ENCODE data around the gene ABL1.
"Not testable (repeated sequence)": the region's sequence is repeated elsewhere in the genome, so short reads cannot be mapped to it uniquely, and the experiment has no call there.

Gene ABL1

DNA sequence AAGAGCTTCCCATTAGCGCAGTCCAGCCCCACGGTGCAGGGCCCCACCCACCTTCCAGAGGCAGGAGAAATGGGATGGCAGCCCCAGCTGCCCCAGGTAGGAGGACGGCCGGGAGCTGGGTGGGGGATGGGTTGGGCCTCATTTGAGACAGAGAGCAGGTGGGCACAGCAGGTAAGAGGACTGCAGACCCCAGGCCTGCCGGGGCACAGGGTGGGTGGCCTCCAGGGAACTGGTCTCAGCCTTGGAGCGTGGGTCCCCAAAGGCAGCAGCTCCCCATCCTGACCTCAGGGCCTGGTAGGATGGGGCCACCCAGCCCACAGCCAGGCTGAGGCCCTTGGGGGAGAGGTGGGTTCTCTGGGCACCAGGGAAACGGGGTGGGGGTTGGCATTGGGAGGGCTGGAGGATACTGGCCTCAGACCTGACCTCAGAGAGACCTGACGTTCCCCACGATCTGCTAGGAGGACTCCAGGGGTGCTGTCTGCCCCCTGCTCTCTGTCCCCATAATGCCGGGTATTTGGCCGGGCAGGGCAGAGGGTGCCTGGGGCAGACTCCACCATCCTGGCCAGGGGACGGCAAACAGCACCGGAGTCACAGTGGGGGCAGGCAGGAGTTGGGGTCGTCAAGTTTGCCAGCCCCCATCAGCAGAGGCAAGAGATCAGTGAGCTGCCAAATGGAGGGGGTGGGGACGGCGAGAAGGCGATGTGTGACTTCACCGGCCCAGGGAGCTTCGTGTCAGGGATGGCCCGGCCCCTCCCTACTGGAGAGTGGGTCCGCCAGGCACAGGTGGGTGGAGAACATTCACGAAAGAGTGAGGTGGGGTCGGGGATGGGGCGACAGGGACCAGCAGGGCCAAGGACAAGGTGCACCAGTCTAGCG is 68.4 kb downstream of the ABL1 start:
- Histone ChIP-seq H3K9ac (ENCODE audit: low read length) (no peak overlapping the region), H3K27me3 (ENCODE audit: control insufficient read depth in 1 of 2, insufficient read depth in 2 of 2, low read length in 2 of 2) (peaks cover 4 to 37% of the 10 kb centered on the region in 2 donors), H3K4me1 (ENCODE audit: insufficient read depth, low read length) (no peaks in the 10 kb centered on the region), H3K36me3 (ENCODE audit: insufficient read depth, low read length) (no peaks in the 10 kb centered on the region), H3K9me3 (ENCODE audit: low read length) (no peaks in the 10 kb centered on the region), H3K4me3 (ENCODE audit: low read depth in 1 of 2, low read length in 2 of 2) (no peak overlapping the region), H3K27ac (ENCODE audit: low read depth, low read length) (no peak overlapping the region)

DNA sequence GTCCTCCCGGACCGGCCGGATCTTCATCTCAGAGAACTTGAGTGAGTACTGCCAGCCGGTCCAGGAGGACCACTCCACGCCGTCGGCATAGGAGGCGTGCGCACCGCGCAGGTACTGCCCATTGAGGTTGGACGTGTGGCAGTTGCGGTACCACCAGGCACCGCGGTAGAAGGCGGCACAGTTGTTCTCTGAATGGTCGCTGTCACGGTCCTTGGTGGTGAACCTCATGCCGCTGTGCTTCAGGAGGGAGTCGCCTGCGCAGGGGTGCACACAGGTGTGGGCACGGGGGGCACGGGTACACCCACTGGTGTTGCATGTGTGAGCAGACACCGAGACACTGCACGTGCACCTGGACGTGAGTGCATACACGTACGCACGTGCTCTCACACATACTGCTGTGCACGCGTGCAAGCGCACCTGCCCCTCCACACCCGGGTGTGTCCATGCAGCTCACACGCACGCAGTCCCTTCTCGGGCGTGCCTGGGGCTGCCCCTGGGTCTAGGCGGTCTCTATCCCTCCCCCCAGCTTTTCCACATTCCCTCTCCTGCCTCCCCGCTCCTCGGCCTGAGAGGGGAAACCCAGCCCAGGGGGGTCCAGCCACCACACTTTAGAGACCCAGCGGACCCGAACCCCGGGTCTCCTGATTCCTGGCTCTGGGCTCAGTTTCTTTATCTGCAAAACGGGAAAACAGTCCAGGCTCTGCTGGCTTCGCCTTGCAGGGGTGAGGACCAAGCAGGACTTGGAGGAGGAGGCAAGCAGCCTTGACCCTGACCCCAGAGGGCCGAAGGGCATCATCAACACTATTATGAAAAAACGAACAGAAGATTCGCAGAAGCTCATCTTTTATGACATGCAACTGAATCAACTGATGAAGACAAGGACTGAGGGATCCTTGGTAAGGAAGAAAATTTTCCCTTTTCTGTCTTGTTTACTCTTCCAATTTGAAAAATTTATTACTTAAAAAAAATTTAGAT is 69.3 kb downstream of the ABL1 start:
- H3K27me3 ChIP-seq (ENCODE audit: control insufficient read depth in 1 of 2, insufficient read depth in 2 of 2, low read length in 2 of 2), result peaks cover 4 to 37% of the 10 kb centered on the region in 2 donors
- H3K27ac ChIP-seq (ENCODE audit: low read depth, low read length), result no peak overlapping the region
- no peak overlapping the region for H3K9ac ChIP-seq (ENCODE audit: low read length)
- H3K36me3 ChIP-seq (ENCODE audit: insufficient read depth, low read length), result no peaks in the 10 kb centered on the region
- no peak overlapping the region for H3K4me3 ChIP-seq (ENCODE audit: low read depth in 1 of 2, low read length in 2 of 2)
- H3K4me1 ChIP-seq (ENCODE audit: insufficient read depth, low read length), result no peaks in the 10 kb centered on the region
- no peaks in the 10 kb centered on the region for H3K9me3 ChIP-seq (ENCODE audit: low read length)

DNA sequence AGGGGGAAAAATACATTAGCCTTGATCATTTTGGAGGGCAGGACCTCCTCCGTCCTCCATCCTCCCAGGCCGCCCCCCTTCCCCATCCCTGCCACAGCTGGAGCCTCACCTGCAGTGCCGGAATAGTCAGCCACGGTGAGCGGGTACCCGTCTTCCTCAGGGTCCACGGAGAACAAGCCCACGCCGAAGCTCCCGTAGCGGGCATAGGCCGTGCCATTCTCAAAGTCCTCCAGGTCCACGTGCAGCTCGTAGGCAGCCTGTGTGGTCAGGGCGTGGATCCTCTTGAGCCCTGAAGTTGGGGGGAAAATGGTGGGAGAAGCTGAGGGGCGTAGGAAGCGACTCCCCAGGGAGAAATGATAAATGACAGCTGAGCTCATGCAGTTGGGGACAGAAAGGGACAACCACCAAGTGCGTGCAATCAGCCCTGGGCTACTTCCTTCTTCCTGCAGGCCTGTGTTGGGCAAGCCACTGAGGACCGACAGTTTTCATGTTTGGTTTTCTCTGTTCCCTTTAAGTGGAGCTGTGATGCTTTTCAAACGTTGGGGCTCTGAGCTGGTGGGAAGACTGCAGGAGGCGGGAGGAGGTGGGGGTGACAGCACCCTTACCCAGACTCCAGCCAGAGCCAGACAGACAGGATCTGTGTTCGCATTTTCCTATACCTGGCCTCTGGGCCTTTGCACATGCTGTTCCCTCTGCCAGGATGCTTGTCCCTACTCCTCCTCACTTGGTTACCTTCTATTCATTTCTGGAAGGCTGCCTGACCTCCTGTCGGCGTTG is 70.3 kb downstream of the ABL1 start:
- peaks cover 4 to 36% of the 10 kb centered on the region in 2 donors for H3K27me3 ChIP-seq (ENCODE audit: control insufficient read depth in 1 of 2, insufficient read depth in 2 of 2, low read length in 2 of 2)
- no peaks in the 10 kb centered on the region for H3K36me3 ChIP-seq (ENCODE audit: insufficient read depth, low read length)
- H3K9ac ChIP-seq (ENCODE audit: low read length), result no peak overlapping the region
- H3K4me1 ChIP-seq (ENCODE audit: insufficient read depth, low read length), result no peaks in the 10 kb centered on the region
- H3K4me3 ChIP-seq (ENCODE audit: low read depth in 1 of 2, low read length in 2 of 2), result no peak overlapping the region
- no peak overlapping the region for H3K27ac ChIP-seq (ENCODE audit: low read depth, low read length)
- no peaks in the 10 kb centered on the region for H3K9me3 ChIP-seq (ENCODE audit: low read length)

DNA sequence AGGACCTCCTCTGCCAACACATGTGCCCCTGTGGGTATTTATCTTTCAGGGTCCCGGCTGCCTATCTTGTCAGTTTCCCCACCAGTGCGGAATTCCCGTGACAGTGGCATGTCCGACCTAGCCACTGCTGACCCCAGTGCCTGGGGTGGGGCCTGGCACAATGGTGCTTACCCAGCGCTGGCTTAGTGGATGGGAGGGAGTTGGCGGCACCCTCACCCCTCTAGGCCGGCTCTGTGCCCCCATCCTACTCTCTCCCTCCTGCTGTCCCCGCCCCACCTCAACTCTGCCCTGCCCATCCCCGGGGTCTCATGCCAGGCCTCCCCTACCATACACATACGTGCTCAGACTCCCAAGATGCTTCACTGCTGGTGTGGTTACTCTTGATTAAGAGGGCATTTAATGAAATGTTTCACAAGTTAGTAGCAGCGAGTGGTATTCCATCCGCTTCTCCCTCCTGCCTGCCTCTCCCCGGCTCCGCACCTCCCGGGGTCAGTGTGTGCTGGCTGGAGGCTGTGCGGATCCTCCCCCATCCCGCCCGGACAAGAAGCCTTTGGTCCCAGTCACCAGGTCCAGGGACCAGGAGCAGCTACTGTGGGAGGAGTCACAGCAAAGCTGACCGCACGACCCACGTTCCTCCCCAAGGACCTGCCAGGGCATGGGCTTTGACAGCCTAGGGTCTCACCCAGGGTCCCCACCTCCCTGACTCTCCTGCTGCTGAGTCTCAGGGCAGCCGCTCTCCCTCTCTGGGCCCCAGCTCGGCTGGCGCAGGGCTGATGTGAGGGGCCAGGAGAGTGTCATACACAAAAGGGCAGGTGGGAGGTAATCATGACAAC is 71.1 kb downstream of the ABL1 start:
- Histone ChIP-seq H3K27ac (ENCODE audit: low read depth, low read length) (no peak overlapping the region), H3K4me3 (ENCODE audit: low read depth in 1 of 2, low read length in 2 of 2) (no peak overlapping the region), H3K4me1 (ENCODE audit: insufficient read depth, low read length) (no peaks in the 10 kb centered on the region), H3K36me3 (ENCODE audit: insufficient read depth, low read length) (no peaks in the 10 kb centered on the region), H3K9ac (ENCODE audit: low read length) (no peak overlapping the region), H3K9me3 (ENCODE audit: low read length) (no peaks in the 10 kb centered on the region), H3K27me3 (ENCODE audit: control insufficient read depth in 1 of 2, insufficient read depth in 2 of 2, low read length in 2 of 2) (peaks cover 4 to 32% of the 10 kb centered on the region in 2 donors)

DNA sequence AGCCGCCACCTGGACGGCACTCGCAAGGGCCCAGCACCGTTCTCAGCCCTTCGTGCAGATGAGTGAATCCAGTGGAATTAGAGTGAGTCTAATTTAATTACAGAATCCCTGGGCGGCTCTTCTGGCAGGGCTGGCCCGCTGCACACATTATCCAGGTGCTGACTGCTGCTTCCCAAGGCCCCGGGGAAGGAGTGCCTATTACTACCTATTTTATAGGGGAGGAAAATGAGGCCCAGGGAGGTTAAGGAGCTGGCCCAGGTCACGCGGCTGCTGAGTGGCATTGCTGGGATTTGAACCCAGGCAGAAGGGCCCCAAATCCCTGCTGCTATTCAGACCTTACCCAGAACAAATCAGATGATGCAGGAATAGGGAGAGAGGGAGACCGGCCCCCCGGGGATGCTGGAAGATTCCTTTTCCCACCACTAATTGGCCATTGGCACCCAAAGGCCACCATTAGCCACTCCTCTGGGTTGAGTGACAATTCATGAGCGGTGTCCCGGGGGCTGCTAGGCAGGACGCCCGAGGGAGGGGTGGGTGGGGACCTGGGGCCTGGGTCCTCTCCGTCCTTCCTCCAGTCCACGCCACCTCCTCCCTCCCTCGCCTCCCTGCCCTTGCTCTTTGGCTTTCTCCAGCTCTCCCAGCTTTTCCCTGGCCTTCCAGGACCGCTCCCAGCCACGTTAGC is 71.8 kb downstream of the ABL1 start:
- no peaks in the 10 kb centered on the region for H3K36me3 ChIP-seq (ENCODE audit: insufficient read depth, low read length)
- H3K27me3 ChIP-seq (ENCODE audit: control insufficient read depth in 1 of 2, insufficient read depth in 2 of 2, low read length in 2 of 2), result peaks cover 4 to 30% of the 10 kb centered on the region in 2 donors
- H3K27ac ChIP-seq (ENCODE audit: low read depth, low read length), result no peak overlapping the region
- H3K9ac ChIP-seq (ENCODE audit: low read length), result no peak overlapping the region
- no peak overlapping the region for H3K4me3 ChIP-seq (ENCODE audit: low read depth in 1 of 2, low read length in 2 of 2)
- H3K9me3 ChIP-seq (ENCODE audit: low read length), result no peaks in the 10 kb centered on the region
- no peaks in the 10 kb centered on the region for H3K4me1 ChIP-seq (ENCODE audit: insufficient read depth, low read length)

DNA sequence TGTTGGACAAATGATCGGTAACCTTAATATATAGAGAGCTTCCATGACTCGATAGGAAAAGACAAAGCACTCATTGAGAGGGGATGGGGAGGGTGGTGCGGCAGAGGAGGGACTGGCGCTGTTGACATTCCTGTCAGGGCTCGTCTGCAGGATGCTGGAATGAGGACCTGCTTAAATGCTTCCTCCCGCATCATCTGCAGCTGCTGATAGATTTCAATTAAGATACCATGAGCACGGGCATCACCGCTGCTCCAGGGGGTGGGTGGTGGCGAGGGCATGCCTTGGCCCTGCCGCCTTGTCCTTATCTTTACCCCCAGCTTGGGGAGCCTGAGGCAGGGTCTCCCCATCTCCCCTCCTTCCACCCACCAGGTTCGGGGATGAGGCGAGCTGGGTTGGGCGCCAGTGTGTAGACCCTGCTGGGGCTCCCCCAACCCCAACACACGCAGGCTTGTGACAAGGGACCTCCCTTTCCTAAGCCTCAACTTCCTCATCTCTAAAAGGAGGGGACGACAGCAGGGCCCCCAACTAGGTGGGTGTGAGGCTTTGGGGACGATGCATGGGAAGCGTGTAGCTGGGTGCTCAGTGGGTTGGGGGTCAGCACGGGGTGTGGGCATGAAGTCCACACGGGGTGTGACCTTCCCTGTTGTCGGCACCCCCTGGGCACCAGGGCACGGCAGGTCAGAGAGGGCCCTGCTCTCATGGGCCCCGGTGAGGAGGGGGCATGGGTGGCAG is 73.3 kb downstream of the ABL1 start:
- Histone ChIP-seq H3K36me3 (ENCODE audit: insufficient read depth, low read length) (no peaks in the 10 kb centered on the region), H3K27ac (ENCODE audit: low read depth, low read length) (no peak overlapping the region), H3K27me3 (ENCODE audit: control insufficient read depth in 1 of 2, insufficient read depth in 2 of 2, low read length in 2 of 2) (peaks cover 0 to 16% of the 10 kb centered on the region in 2 donors), H3K9me3 (ENCODE audit: low read length) (no peaks in the 10 kb centered on the region), H3K9ac (ENCODE audit: low read length) (no peak overlapping the region), H3K4me3 (ENCODE audit: low read depth in 1 of 2, low read length in 2 of 2) (no peak overlapping the region), H3K4me1 (ENCODE audit: insufficient read depth, low read length) (no peaks in the 10 kb centered on the region)

DNA sequence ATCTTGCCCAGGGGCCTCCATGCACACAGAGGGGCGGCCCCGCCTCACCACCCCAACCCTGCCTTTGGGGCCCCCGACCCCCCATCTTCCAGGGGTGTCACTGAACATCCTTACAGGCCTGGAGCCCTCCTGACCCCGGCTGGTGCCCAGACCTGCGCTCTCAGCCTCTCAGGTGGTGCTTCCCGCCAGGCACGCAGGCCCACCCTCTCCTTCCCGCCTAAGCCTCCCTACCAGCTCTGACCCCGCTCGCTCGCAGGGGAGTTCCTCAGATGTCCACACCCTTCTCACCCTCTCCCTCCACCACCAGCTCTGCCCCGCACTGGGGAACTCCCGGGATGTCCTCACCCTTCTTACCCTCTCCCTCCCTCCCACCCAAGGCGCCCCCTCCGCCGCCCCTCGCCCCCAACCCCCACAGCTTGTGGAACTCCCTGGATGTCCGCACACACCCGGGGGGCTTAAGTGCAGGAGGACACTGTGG is 73.9 kb downstream of the ABL1 start:
- Histone ChIP-seq H3K9ac (ENCODE audit: low read length) (no peak overlapping the region), H3K9me3 (ENCODE audit: low read length) (no peaks in the 10 kb centered on the region), H3K27ac (ENCODE audit: low read depth, low read length) (no peak overlapping the region), H3K36me3 (ENCODE audit: insufficient read depth, low read length) (no peaks in the 10 kb centered on the region), H3K27me3 (ENCODE audit: control insufficient read depth in 1 of 2, insufficient read depth in 2 of 2, low read length in 2 of 2) (peaks cover 0 to 10% of the 10 kb centered on the region in 2 donors), H3K4me1 (ENCODE audit: insufficient read depth, low read length) (no peaks in the 10 kb centered on the region), H3K4me3 (ENCODE audit: low read depth in 1 of 2, low read length in 2 of 2) (no peak overlapping the region)

DNA sequence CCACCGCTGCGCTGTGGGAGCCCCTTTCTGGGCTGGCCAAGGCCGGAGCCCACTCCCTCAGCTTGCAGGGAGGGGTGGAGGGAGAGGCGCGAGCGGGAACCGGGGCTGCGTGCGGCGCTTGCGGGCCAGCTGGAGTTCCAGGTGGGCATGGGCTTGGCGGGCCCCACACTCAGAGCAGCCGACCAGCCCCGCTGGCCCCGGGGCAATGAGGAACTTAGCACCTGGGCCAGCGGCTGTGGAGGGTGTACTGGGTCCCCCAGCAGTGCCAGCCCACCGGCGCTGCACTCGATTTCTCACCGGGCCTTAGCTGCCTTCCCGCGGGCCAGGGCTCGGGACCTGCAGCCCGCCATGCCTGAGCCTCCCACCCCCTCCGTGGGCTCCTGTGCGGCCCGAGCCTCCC is 75.0 kb downstream of the ABL1 start:
- not testable (repeated sequence) for H3K9ac ChIP-seq (ENCODE audit: low read length); H3K4me3 ChIP-seq (ENCODE audit: low read depth in 1 of 2, low read length in 2 of 2); H3K9me3 ChIP-seq (ENCODE audit: low read length); H3K4me1 ChIP-seq (ENCODE audit: insufficient read depth, low read length); H3K36me3 ChIP-seq (ENCODE audit: insufficient read depth, low read length); H3K27ac ChIP-seq (ENCODE audit: low read depth, low read length); H3K27me3 ChIP-seq (ENCODE audit: control insufficient read depth in 1 of 2, insufficient read depth in 2 of 2, low read length in 2 of 2)

DNA sequence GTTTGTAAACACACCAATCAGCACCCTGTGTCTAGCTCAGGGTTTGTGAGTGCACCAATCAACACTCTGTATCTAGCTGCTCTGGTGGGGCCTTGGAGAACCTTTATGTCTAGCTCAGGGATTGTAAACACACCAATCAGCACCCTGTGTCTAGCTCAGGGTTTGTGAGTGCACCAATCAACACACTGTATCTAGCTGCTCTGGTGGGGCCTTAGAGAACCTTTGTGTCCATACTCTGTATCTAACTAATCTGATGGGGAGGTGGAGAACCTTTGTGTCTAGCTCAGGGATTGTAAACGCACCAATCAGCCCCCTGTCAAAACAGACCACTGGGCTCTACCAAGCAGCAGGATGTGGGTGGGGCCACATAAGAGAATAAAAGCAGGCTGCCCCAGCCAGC is 75.6 kb downstream of the ABL1 start:
- not testable (repeated sequence) for H3K27me3 ChIP-seq (ENCODE audit: control insufficient read depth in 1 of 2, insufficient read depth in 2 of 2, low read length in 2 of 2); H3K9ac ChIP-seq (ENCODE audit: low read length); H3K36me3 ChIP-seq (ENCODE audit: insufficient read depth, low read length); H3K4me3 ChIP-seq (ENCODE audit: low read depth in 1 of 2, low read length in 2 of 2); H3K9me3 ChIP-seq (ENCODE audit: low read length); H3K4me1 ChIP-seq (ENCODE audit: insufficient read depth, low read length); H3K27ac ChIP-seq (ENCODE audit: low read depth, low read length)

Measured in muscle layer of colon (tissue), 2 donors.